Skeletal muscle cell (primary cell): ENCODE measurements around the gene SYNDIG1.

ENCODE experiments used
- DNase-seq: peaks from one replicate; pipeline ENCODE4 v3.0.0-alpha.2; 2010; ENCODE audit warnings: low read depth
- H3K4me3 ChIP-seq: 2 replicates; pipeline ENCODE4 v1.5.1; 2011; ENCODE audit warnings: low read depth, mild to moderate bottlenecking, control low read depth, low read length, moderate library complexity

SYNDIG1 gene

DNA sequence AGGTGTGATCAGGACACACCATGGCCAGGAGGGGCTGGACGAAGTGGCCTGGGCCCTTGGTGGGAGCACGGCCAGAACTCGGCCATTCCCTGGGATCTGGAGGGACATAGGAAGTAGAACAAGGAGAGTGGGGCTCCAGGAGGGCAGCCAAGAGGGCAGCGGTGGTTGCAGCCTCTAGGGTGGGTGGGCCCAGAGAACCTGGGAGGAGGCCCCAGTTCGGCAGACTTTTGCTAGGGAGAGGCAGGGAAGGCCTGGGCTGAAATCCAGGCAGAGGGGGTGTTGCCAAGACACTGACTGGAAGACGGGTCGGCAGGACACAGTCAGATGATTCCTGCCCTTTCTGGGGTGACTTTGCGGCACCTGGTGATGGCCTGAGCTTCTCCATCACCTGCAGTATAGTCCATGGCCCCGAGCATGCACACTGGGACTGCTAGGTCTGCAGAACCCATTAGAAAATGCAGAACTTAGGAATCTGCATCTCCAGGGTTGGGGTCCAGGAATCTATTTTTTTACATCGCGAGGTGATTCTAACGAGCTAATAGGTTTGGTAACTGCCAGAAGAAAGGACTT, 224.8 kb downstream of the SYNDIG1 start:
- no peak for DNase-seq
- no peak overlapping the region for H3K4me3 ChIP-seq

DNA sequence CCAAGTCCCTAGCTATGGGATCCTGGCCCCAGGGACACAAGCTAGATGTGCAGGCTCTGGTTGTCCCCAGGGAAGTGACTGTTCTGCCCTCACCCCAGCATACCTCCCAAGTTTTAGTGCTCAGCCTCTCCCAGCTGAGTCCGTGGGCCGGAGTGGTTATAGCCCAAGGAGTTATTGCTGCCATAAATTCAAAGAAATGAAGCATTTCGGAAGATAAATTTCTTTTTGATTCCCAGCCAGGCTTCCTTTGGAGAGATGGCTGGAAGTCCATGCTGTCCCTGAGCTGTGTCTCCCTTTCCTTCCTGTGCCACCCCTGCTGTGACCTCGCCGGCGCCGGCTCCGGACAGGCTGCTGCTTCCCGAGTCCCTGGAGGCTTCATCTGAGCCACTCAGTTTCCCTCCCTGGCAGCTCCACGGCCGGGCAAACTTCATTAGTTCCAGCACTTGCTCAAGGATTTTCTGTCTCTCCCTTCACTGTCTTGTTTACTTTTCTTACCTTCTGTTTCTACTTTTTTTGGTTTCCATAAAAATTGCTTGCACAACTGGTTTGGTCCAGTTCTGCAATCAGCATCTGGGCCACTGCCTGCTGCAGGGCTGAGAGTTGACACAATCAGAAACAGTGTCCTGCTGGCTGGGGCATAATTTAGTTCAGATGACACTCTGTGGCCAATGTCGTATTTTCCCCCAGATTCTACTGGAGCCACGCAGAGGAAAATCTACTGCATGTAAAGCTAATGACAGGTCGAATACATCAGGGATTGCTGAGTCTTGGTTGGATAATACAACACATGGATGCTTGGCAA, 225.5 kb downstream of the SYNDIG1 start:
- H3K4me3 ChIP-seq, result no peak overlapping the region
- DNase-seq, result no peak

DNA sequence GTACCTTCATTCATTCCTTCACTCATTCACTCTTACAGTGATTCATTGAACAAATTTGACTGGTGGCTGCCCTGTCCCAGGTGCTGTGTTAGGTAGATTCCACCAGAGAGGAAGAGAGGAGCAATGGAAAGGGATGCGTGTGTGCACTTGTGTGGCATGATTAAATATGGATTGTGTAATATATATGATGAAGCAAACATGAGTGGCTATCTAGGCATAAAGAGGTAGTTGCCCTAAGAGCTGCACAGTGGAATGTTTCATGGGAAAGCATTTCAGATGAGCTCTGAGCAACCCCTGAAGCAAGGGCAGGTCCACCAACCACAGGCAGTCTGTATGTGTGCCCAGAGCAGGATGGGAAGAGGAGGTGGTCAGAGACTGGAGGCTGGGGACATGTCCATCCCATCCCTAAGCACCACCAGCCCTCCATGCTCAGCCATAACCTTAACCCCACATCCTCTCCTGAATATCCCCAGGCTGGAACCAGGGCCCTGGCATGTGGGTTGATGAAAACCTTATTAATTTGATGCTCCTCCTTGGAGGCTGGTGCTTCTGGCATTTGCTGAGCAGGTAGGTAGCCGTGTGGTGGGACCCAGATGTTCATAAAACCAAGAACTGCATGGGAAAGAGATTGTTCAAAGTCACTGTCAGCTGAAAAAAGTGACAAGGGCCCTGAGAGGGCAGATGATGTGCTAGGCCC, 226.2 kb downstream of the SYNDIG1 start:
- H3K4me3 ChIP-seq, result no peak overlapping the region

DNA sequence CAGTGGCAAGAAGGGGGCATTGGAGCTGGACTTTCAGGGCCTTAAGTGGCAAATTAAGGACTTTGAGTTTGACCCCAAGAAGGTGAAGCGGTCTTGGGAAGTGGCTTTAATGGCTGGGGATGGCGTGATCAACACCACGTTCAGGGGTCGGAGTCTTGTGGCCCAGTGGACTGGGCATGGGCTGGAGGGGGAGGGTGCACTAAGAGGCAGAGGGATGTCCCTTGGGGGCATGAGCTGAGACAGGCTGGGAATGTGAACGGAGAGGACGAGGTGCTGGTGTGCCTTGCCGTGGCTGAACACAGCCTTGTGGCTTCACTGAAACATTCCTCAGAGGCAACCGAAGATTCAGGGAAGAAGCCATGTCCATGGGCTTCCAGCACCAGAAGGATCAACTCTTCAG, 227.0 kb downstream of the SYNDIG1 start:
- DNase-seq, result no peak
- no peak overlapping the region for H3K4me3 ChIP-seq

More for the DNA sequence above, 226.2 kb downstream of the SYNDIG1 start:
- no peak for DNase-seq

DNA sequence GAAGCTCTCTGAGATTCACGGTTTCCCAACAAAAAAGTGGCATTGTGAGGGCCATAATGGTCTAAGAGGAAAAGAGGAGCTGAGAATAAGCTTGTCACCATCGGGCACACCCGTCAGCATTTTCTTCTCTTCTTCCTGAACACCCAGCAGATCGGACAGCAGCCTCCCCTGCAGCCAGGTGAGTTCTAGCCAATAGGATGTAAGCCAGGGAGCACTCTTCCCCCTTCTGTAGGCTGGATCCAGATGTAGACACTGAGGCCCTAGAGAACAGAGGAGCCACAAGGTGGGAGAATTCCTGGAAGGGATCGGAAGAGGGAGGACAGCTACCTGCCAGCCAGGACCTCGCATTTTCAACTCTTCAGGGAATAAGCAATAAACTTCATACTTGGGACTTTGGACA, 228.0 kb downstream of the SYNDIG1 start:
- DNase-seq, result no peak
- H3K4me3 ChIP-seq, result no peak overlapping the region

DNA sequence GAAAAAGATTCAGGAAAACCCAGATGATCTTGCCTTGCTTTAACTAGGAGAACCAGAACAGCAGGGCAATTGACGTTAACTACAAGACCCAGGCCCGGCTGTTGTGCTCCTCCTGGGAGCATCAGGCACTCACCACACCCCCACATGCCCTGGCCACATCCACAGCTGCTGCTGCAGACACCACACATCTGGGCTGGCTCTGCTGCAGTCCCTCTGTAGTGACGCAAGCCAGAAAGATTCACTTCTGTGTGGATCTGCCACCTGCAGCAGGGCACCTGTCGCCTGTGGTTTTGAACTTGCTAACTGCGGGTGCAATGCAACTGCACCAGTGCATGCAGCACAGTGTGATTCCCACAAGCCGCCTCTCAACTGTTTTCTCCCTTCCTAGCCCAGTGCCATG, 228.8 kb downstream of the SYNDIG1 start:
- no peak overlapping the region for H3K4me3 ChIP-seq
- peak; percentile 7 for DNase-seq

DNA sequence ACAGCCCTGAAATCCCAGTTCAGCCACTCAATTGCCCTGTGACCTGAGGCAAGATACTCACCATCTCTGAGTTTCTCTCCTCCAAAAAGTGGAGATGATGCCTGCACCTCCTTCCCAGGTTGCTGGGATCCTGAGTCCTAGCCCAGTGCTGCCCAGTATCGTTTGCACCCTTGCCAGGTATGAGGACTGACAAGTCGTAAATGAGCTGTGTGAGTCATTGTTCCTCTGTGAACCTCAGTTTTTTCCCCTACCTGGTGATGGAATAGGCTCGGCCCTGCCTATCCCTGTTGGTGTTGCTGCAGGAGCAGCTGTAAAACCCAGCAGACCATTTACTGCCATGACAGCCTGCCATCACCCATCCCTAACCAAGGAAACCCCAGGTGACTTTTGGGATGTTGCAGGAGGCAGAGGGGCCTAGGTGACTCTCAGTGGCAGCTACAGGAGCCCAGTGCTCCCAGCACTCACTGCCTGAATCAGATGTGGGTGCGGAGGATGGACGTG, 229.3 kb downstream of the SYNDIG1 start:
- no peak for DNase-seq
- H3K4me3 ChIP-seq, result no peak overlapping the region

DNA sequence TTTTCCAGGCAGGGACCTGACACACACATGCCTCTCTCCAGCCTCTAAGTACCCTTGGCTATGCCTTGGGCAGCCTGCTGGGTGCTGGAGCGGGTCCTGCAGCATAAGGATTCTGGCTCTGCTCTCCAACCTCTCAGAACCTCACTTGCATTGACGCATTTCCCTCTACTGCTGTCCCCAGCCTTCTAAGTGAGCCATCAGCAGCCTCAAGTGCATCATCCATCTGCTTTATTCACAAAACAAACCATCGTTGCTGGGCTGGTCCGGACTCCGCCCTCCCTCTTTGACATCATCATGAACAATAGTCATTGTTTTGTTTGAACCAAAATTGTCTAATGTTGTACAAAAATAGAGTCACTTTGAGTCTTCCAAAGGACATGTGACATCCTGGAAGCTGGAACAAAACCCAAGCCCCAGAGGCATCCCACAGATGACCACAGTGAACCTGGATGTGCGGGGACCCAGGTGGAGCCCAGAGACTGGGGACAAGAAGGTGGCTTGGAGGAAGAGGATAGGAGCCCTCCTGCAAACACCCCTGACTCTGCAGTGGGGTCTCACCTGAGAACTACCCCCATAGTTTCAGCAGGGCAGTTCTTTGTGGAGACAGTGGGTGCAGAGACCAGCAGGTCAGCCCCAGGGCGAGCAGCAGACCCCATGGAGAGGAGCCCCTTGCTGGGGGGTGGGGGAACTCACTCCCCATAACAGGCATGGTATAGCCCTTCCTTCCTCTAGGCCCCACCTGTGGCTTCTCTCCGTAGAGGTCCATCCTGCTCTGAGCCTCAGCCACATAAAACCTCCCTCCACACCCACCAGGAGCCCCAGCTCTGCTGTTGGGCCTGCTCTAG, 230.1 kb downstream of the SYNDIG1 start:
- no peak overlapping the region for H3K4me3 ChIP-seq
- no peak for DNase-seq

DNA sequence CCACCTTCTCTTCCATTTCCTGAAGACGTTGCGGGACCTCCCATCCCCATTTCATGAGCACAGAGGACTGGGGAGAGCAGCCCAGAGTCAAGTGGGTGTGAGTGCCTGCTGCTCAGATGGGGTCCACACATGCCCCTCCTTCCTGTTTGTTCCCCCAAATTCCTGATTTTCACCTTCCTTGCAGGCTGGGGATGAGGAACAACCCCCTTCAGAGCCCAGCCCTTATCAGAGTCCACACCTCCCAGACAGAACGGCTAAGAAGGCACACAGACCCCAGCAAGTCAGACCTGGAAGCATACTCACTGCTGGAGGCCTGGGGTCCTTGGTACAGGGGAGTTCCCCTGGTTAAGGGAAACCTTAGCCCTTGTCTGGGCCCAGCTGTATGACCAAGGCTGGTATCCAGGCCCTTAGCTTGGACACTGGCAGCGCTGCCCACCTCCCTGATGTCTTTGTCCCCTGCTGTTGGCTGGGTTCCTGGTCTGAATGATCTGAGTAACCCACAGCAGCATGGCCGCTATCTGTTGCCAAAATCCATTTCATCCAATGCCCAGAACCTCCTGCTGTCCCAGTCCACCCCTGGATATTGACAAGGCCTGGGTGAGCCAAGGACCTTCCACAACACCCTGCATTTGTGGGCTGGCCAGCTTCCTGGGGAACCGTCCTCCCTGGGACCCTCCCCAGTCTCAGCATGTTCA, 230.9 kb downstream of the SYNDIG1 start:
- no peak for DNase-seq
- no peak overlapping the region for H3K4me3 ChIP-seq

DNA sequence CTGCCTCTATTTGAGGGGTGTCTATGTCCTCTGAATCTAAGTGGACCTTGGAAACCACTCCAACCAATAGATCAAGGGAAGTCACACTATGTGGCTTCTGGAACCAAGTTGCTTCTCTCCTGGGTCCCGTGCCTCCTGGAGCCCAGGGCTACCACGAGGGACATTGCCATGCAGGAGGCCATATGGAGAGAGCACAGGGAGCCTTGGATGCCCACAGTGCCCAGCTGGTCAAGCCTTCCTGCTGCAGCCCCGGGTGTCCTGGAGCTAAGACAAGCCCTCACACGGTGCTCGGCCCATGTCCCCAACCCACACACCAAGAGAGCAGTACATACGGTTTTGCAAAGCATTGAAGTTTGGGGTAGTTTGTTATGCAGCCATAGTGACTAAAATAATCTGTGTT, 231.6 kb downstream of the SYNDIG1 start:
- no peak overlapping the region for H3K4me3 ChIP-seq
- DNase-seq, result no peak

DNA sequence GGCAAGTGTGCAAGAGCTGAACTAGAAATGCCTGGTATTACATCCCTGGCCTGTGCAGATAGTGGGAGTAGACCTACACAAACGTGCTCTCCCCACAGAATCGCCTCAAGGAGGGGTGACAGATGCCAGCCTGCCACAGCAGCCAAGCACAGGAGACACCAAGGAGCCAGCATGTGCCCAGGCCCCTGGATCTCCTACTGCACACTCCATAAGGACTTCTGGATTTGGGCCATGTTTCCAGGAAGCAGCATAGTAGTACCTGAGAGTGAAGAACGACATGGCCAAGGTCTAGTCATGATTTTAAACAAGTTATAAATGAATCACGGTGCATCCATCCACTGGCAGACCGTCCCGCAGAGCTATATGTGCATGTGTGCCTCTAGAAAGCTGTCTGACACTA, 232.2 kb downstream of the SYNDIG1 start:
- no peak overlapping the region for H3K4me3 ChIP-seq
- DNase-seq, result no peak

DNA sequence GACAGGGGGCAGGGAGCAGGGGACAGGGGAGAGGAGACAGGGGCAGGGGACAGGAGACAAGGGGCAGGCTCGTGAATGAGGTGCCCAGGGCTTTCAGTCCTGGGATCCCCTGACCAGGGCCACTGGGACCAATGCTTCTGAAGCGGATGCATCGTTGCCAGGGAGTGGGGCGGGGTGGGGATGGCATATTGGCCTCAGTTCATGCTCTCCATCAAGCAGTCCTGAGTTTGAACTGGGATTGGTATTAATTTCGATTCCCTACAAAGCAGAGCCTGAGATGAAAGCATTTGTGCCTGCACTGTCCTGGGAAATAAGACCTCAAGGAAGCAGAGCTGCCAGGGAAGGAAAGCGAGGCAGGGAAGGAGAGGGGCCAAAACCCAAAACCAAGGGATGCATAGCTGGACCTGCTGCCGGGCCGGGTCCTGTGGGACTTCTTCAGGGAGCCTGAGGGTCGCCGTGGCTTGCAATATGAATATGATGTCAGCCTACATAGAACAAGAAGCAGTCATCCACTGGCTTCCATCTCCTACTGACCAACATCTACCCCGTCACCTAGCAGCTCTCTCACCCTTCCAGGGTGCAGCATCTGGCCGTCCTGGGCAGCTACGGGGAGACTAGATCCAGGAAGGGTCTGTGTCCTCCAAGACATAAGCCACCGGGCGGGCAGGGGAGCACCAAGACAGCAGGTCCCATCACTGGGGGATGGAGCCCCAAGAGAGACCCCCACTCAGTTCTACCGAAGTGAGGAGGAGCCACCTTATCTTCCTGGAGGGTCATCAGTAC, 233.3 kb downstream of the SYNDIG1 start:
- no peak overlapping the region for H3K4me3 ChIP-seq
- DNase-seq, result no peak

DNA sequence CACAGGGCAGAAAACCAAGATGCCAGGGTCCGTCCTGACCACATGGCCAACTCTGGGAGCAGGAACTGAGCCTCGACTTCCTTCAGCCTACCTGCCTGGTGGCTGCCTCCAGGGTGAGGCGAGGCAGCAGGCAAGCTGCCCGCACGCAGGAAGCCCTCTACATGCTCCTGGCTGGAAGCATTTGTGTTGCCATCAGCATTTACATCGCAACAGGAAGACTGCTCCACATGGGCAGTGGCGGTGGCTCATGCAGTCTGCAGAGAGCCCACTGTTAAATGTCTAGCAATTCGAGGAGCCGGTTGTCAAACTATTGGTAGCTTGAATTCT, 233.8 kb downstream of the SYNDIG1 start:
- DNase-seq, result no peak
- H3K4me3 ChIP-seq, result no peak overlapping the region

DNA sequence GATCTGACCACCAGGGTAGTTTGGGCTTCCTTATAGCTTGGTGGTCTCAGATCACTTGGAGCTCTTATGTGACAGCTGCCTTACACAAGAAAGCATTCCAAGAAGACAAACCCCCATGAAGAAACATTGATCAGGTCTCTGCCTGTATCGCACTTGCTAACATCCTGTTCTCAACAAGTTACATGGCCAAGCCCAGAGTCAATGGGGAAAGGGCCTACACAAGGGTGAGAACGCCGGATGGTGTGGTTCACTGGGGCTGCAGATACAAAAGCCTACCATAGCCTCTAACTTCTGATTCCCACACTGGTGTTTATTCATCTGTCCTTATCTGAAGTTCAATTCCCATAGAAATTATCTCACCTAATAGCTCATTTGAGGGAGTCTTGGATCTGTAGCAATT, 235.5 kb downstream of the SYNDIG1 start:
- no peak overlapping the region for H3K4me3 ChIP-seq
- DNase-seq, result no peak

DNA sequence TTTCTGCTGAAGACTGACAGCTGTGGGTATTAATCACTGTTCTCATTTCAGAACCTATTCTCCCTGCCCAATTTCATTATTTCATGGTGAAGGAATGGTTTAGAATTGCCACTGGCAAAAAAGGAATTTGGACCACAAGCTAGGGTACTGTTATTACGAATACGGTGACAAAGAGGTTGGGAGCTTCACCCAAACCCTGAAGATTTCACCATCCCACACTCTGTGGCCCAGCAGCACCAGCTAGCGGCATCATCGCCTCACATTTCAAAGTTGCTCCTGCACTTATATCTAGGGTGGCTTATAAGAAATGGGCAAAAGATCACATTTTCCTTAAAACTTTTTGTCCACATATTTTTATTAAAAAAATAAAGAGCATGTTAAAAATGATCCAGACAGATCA, 236.1 kb downstream of the SYNDIG1 start:
- no peak overlapping the region for H3K4me3 ChIP-seq
- DNase-seq, result no peak

DNA sequence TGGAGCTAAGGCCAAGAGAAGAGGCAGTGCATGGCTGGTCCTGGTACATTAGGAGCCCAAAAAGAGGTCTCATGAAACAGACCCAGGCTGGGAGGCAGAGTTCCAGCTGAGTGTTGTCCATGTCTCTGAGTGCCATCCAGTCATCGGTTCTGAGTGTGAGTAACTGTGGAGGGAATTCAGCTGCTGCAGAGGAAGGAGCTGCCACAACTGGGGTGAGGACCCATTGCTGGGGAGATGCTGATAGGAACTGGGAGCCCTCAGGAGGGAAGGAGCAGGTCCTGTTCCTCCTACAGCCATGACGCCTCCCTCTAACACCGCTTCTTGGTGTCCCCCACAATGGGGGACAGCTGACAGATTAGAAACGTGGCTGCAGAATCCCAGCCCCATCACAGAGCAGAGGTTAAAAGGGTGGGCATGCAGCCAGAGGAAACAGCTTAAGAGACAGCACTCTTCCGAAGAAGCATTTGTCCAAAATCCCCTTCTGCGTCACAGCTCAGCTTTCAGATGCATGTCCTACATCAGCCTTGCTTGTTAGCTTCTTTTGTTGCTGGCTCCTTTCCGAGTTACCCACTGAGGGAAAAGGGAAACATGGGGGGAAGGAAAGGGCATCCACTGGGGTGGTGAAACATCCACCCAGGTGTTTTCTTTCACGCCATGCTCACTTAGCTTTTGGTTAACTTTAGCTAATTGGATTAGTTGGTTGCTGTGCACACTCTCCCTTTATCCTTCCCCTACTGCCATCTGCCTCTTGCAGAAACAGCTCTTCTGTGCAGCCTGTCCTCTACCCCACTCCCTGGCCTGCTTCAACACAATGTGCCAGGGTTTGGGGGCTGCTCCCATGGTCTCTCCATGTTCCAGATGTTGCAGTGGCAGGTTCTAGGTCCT, 239.2 kb downstream of the SYNDIG1 start:
- no peak for DNase-seq

More for the DNA sequence above, 239.2 kb downstream of the SYNDIG1 start:
- no peak overlapping the region for H3K4me3 ChIP-seq
